ENCODE measurements around the gene SOX12.

- no peak for TF ChIP-seq POLR2A (IDR thresholded peaks at IDR 0.05)
- TF ChIP-seq CTCF (IDR thresholded peaks at IDR 0.05): no peak
These were observed 38.8 kb upstream of the SOX12 start for GRCh38 chr20:286508-286907.

Data from breast epithelium (tissue), 3 donors.